COLO829 (cell line): ENCODE data around the gene SUSD1.
A peak's percentile ranks its signal among the peaks of the same experiment; 100 is the strongest.
"Not testable (repeated sequence)": the region's sequence is repeated elsewhere in the genome, so short reads cannot be mapped to it uniquely, and the experiment has no call there.

Experiments used
- DNase-seq: peaks from one replicate; pipeline ENCODE4 v3.0.0; 2012; ENCODE audit warnings: low spot score

Gene SUSD1

DNA sequence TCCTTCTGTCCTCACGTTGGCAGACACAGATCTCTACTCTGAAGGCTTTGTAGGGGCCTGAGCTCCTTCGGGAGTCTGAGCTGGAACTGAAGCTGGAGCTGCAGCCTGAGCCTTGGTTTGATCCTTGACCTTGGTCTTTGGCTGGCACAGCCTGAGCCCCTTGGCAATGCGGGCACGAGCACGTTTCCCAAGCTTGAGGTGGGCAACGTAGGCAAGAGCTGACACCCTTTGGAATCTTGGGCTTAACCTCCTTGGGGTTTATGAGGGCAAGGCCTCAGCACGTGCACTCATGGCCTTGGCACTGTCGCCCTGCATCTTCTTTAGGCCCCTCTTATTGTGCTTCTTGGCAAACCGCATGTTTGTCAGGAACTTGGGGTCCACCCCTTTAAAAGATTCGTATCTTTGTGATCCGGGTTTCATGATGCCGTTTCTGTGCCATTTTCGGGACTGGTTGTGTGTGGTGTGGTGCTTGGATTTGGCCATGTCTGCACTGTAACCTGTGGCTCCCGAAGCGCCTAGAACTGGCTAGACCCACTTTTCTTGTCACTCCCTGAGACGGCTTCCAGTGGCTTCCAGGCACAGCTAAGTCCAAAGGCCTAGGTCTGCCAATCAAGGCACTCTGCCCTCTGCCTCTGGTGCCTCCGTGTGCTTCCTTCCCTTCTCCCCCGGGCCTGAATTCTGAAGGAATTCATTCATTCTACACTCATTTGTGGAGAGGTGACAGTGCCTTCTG is 1.4 kb downstream of the SUSD1 start:
- no peak for DNase-seq

GRCh38 chr9:112170968-112171367 is 4.1 kb downstream of the SUSD1 start:
- DNase-seq = no peak

DNA sequence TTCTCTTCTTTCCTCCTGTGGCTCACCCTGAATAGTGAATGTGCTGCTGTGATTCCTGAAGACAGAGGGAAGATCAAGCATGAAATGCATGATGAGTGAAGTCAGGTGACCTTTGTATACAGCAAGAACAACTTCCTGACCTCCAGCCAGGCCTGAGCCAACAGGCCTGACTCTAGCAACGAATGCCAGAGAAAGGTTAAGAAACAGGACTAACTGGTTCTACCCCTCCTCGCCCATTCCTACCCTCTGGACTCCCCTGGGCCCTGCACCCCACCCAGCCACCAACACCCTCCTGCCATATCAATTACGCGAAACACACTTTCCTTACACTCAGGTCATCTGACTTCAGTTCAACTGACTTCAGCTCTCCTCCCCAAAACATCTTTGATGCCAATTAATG is 4.9 kb downstream of the SUSD1 start:
- no peak for DNase-seq

GRCh38 chr9:112169368-112169767 is 5.7 kb downstream of the SUSD1 start:
- no peak for DNase-seq

DNA sequence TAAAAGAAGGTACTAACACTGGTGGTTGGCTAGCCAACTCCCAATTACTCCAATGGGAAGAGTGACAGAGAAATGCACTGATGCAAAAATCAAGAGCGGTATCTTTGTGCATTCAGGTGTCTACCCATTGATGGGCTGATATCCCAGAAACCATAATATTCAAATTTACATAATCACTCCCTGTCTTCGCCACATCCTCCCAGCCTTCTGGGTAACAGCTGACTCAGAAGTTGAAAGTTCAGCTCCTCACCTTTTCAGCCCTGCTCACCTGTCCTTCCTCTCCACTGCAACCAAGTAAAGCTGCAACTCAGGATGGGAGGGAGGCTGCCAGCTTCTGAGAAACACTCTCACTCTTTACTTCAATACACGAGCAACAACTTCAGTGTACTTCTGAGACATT is 6.9 kb downstream of the SUSD1 start:
- DNase-seq = no peak

- peak; percentile 50 for DNase-seq
Measured at GRCh38 chr9:112166176-112167140, 8.6 kb downstream of the SUSD1 start.

DNA sequence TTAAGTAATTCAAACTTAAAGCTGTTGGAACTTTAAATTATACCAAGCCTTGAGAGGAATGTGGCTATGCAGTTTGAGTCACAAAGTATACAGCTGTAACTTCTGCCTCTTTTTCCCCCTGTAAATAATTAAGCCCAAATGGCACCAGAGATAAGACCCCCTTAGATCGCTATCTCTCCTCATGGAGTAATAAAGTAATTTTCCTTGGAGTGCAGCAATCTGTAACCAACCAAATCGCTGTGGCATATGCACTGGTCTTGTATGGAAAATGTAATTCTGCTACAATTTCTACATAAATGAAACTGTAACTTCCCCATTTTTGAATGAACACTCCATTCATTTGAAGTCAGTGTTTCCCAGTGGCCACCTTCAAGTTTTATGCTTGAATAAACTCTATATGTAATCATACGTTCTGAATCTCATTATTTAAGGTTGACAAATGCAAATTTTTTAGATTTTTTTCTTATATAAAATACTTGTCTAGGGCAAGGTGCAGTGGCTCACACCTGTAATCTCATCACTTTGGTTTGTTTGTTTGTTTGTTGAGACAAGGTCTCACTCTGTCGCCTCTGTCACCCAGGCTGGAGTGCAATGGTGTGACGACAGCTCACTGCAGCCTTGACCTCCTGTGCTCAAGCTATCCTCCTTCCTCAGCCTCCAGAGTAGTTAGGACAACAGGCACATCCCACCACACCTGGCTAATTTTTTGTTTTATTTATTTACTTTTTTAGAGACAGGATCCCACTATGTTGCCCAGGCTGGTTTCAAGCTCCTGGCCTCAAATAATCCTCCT is 12.3 kb downstream of the SUSD1 start:
- DNase-seq = no peak

DNA sequence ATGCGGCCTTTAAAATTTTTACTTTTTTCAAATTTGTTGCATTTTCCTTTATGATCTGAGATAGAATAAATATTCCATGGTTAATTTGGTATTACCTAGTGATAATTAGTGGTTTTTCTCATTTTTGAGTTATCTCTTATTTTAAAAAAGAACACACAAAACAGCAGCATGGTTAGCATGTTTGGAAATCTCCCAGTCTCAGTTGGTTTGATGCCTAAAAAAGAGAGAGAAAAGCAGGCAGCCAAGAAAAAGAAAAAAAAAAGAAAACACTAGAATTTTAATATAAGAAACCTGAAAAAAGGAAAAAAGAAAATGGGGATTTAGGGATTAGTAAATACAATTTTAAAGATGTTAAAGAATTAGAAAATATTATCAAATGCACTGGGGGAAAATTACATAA is 15.3 kb downstream of the SUSD1 start:
- DNase-seq = no peak

GRCh38 chr9:112158656-112159367 is 16.3 kb downstream of the SUSD1 start:
- no peak for DNase-seq

DNA sequence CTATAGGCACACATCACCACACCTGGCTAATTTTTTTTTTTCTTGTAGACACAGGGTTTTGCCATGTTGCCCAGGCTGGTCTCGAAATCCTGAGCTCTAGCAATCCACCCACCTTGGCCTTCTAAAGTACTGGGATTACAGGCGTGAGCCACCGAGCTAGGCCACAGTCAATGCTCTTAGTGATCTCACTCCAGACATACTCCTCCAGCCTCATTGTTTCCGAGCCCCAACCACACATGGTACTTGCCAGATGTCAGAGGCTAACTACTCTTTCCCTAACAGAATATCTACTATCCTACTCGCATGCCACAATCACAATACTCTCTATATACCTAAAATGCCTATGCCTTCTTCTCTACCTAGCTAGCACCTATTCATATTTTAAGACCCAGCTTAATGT is 17.1 kb downstream of the SUSD1 start:
- DNase-seq = no peak

GRCh38 chr9:112157087-112157486 is 18.0 kb downstream of the SUSD1 start:
- no peak for DNase-seq

- no peak for DNase-seq
Measured at GRCh38 chr9:112149211-112149610, 25.9 kb downstream of the SUSD1 start.

DNA sequence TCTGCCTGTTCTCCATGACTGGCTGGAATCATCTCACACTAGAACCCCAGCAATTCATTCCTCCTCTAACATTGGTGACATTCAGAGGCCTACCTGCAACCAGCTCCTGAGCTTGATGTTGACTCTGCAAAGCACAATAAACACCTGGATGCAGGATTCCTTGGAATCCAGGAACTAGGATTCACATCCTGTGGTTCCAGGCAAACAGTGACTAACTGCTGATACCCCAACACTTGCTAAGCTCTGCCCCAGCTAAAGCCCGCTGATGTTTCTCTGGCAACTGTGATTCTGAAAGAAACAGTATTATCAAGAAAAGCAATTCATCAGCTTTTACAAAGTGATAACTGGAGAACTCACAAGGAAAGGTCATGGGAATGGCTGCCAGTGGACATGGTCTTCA is 29.2 kb downstream of the SUSD1 start:
- no peak for DNase-seq

DNA sequence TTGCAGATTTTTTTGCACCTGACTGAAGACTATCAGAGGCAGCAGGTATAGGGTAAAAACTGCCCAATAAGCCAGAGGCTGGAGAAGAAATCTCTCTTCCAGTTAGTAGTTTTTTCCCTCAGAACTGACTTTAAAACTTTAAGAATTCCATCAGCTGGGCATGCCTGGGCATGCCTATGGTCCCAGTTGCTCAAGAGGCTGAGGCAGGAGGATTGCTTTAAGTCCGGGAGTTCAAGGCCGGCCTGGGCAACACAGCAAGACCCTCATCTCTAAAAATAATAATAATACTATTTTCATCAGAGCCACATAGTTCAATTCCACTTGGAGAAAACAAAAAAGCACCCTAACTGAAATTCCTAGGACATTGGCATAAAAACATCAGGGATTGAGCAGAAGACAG is 30.3 kb downstream of the SUSD1 start:
- DNase-seq = no peak

DNA sequence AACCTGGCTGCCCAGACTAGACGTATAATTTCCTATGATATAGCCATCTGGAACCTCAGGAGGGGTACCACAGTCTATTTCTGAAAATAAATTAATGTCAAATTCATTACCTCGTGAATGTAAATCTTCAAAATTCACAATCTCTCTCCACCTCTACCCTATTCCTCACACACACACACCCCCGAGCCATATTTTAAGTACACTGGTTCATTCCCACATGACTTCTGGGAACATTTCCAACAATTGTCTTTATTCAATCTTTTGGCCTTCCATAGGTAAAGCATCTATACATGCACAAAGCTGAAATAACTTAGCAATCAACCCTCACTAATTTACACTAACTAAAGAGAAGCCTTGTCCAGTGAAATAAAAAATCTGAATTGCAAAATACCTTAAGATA is 32.7 kb downstream of the SUSD1 start:
- no peak for DNase-seq

- no peak for DNase-seq
Measured at GRCh38 chr9:112140936-112141335, 34.2 kb downstream of the SUSD1 start.

- no peak for DNase-seq
Measured at GRCh38 chr9:112137066-112137465, 38.0 kb downstream of the SUSD1 start.

GRCh38 chr9:112135706-112136105 is 39.4 kb downstream of the SUSD1 start:
- no peak for DNase-seq

DNA sequence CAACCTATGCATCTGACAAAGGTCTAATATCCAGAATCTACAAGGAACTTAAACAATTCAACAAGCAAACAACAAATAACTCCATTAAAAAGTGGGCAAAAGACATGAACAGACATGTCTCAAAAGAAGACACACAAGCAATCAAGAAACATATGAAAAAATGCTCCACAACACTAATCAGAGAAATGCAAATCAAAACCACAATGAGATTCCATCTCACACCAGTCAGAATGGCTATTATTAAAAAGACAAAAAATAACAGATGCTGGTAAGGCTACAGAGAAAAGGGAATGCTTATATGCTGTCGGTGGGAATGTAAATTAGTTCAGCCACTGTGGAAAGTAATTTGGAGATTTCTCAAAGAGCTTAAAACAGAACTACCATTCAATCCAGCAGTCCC is 41.3 kb downstream of the SUSD1 start:
- not testable (repeated sequence) for DNase-seq

DNA sequence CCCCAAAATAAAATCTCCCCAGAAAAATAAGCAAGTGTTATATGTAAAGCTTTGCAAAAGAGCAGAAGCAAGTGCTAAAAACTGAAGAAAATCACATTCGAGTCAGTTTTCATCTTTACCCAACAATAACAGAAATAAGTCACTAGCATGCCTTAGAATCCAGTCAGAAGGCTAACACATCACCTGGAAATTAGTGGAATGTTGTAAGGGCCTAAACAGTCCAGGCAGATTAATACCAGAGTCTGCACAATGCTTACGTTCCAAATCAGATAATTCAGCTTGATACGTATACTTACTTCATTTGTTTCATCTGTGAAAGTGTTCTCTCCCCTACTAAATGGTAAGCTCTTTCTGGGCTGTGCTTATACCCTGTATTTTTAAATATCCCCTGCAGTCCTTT is 42.7 kb downstream of the SUSD1 start:
- no peak for DNase-seq

GRCh38 chr9:112130997-112131396 is 44.1 kb downstream of the SUSD1 start:
- no peak for DNase-seq

DNA sequence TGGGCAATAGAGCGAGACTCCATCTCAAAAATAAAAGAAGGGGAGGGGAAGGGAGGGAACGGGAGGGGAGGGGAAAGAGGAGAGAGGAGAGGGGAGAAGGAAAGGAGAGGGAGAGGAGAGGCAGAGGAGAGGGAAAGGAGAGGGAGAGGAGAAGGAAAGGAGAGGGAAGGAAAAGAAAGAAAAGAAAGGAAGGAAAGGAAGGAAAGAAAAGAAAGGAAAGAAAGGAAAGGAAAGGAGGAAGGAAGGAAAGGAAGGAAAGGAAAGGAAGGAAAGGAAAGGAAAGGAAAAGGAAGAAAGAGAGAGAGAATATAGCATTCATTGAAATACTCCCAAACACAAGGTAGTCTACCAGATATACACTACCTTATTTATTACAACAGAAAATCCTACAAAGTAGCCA is 44.8 kb downstream of the SUSD1 start:
- DNase-seq = no peak
